HepG2 (cell line): Measurements from ENCODE around the gene SIGMAR1. TPM values are rescaled to one million over a fixed set of nuclear protein-coding genes. Genes with fewer than 3 reads are reported as not detected.

ENCODE experiments used
- ATAC-seq: fragments of 200-7000 bp; cut with Tn5 transposase; 3 replicates; pipeline ENCODE4 v1.9.1; 2020; ENCODE audit warnings: mild to moderate bottlenecking, moderate library complexity
- BruUV-seq: library from RNA; stranded (reverse); fragments of 400-500 nt; replicated peaks from 2 replicates; lab custom pipeline; 2021; lab: Mats Ljungman, UMichigan
- CTCF ChIA-PET: fragments of 300-600 bp; formaldehyde crosslinking; extraction: SDS; loops from one replicate; lab custom pipeline; 2021; ENCODE audit warnings: low total read pairs, inconsistent platforms, low intra/inter-chr PET ratio; lab: Yijun Ruan, JAX
- POLR2A ChIA-PET: fragments of 350-600 bp; sonication (Branson Sonifier 250); formaldehyde crosslinking; loops from one replicate; lab custom pipeline; 2020; ENCODE audit warnings: antibody characterized with exemption, inconsistent platforms; lab: Yijun Ruan, JAX
- DNase-seq: peaks from one replicate; pipeline ENCODE4 v3.0.0-alpha.2; 2015; ENCODE audit warnings: low spot score
- FAIRE-seq: peaks from 3 replicates; lab custom pipeline; 2011; peaks lifted over from hg19 to GRCh38; lab: Jason Lieb, UNC
- H2AFZ ChIP-seq: one replicate; pipeline ENCODE4 v1.6.1; 2011; ENCODE audit warnings: low read length, inconsistent platforms
- H3K27ac ChIP-seq: fragments of 300-600 bp; 3 replicates; pipeline ENCODE4 v1.8.0; 2011; ENCODE audit warnings: mixed run types, mild to moderate bottlenecking, mixed read lengths, low read length, inconsistent platforms; ENCODE audit not compliant: insufficient read depth; ENCODE audit errors: extremely low read length
- H3K27me3 ChIP-seq, 2 experiments: fragments of 200-600 bp in 1 of 2; 2 replicates in 1 of 2; 3 replicates in 1 of 2; pipeline versions ENCODE4 v1.6.0 to v1.8.0; 2011; ENCODE audit warnings: low read length in 2 of 2, mild to moderate bottlenecking in 2 of 2, moderate library complexity in 2 of 2, inconsistent platforms in 1 of 2; ENCODE audit not compliant: insufficient read depth in 2 of 2, control insufficient read depth in 1 of 2
- H3K36me3 ChIP-seq, 2 experiments: fragments of 200-600 bp in 1 of 2; replicated peaks in 1 of 2; 2 replicates in 1 of 2; 3 replicates in 1 of 2; pipeline versions ENCODE4 v1.5.1 to v1.8.0; 2011; ENCODE audit warnings: low read length in 2 of 2, inconsistent platforms in 1 of 2; ENCODE audit not compliant: insufficient read depth in 2 of 2, control insufficient read depth in 1 of 2
- H3K4me1 ChIP-seq: 2 replicates; pipeline ENCODE4 v1.5.1; 2012; ENCODE audit warnings: low read length, inconsistent platforms; ENCODE audit not compliant: insufficient read depth
- H3K4me2 ChIP-seq: 2 replicates; pipeline ENCODE4 v1.6.0; 2011; ENCODE audit warnings: low read depth, low read length, inconsistent platforms
- H3K4me3 ChIP-seq, 3 experiments: fragments of 200-600 bp in 1 of 3; sonication (generic), shearing (Covaris generic) in 1 of 3; replicated peaks in 1 of 3; 2 replicates each; pipeline ENCODE4 v1.5.1; 2011 to 2016; ENCODE audit warnings: low read length in 3 of 3, inconsistent platforms in 2 of 3, low read depth in 2 of 3, mild to moderate bottlenecking in 2 of 3, control low read depth in 1 of 3, mixed read lengths in 1 of 3; ENCODE audit not compliant: insufficient read depth in 1 of 3
- H3K79me2 ChIP-seq: one replicate; pipeline ENCODE4 v1.6.1; 2011; ENCODE audit warnings: low read length, inconsistent platforms; ENCODE audit not compliant: insufficient read depth
- H3K9ac ChIP-seq: 2 replicates; pipeline ENCODE4 v1.6.0; 2011; ENCODE audit warnings: mild to moderate bottlenecking, low read depth, low read length, inconsistent platforms; ENCODE audit not compliant: insufficient read depth
- H3K9me3 ChIP-seq: 2 replicates; pipeline ENCODE4 v1.5.1; 2012; ENCODE audit warnings: mild to moderate bottlenecking, low read length
- H4K20me1 ChIP-seq: 2 replicates; pipeline ENCODE4 v1.6.0; 2011; ENCODE audit warnings: inconsistent platforms, mild to moderate bottlenecking, low read length, moderate library complexity; ENCODE audit not compliant: insufficient read depth
- ARID2 ChIP-seq: sonication (generic); formaldehyde crosslinking; IDR thresholded peaks from 2 replicates; pipeline ENCODE4 v1.8.1; 2022; ENCODE audit warnings: mild to moderate bottlenecking, missing genetic modification reagents, borderline replicate concordance
- FOXJ3 ChIP-seq: sonication (generic); formaldehyde crosslinking; IDR thresholded peaks from 2 replicates; pipeline ENCODE4 v1.4.0; 2020; ENCODE audit warnings: missing genetic modification reagents, mild to moderate bottlenecking, borderline replicate concordance
- HMG20A ChIP-seq: IDR thresholded peaks from 2 replicates; pipeline ENCODE4 v1.6.1; 2016; ENCODE audit warnings: borderline replicate concordance
- IKZF5 ChIP-seq: IDR thresholded peaks from 2 replicates; pipeline ENCODE4 v1.6.1; 2018; ENCODE audit warnings: missing genetic modification reagents, mild to moderate bottlenecking, missing compliant biosample characterization
- NFATC3 ChIP-seq: sonication (generic); formaldehyde crosslinking; IDR thresholded peaks from 2 replicates; pipeline ENCODE4 v1.5.1; 2020; ENCODE audit warnings: mild to moderate bottlenecking, missing genetic modification reagents
- TCF12 ChIP-seq, 2 experiments: fragments of 450-650 bp in 1 of 2; sonication (generic) in 1 of 2; formaldehyde crosslinking in 1 of 2; IDR thresholded peaks; 2 replicates each; pipeline versions ENCODE4 v1.6.1 to v1.8.0; 2017 to 2022; ENCODE audit warnings: antibody characterized with exemption in 1 of 2, mild to moderate bottlenecking in 1 of 2, missing genetic modification reagents in 1 of 2, moderate library complexity in 1 of 2
- ZBTB40 ChIP-seq, 2 experiments: fragments of 450-650 bp in 1 of 2; sonication (generic) in 1 of 2; formaldehyde crosslinking in 1 of 2; IDR thresholded peaks; 2 replicates each; pipeline versions ENCODE4 v1.6.1 to v1.8.0; 2016 to 2022; ENCODE audit warnings: antibody characterized with exemption in 1 of 2, mild to moderate bottlenecking in 1 of 2, missing genetic modification reagents in 1 of 2
- ZNF12 ChIP-seq: sonication (generic); formaldehyde crosslinking; IDR thresholded peaks from 2 replicates; pipeline ENCODE4 v1.5.0; 2020; ENCODE audit warnings: missing genetic modification reagents
- ZNF264 ChIP-seq: sonication (generic); formaldehyde crosslinking; IDR thresholded peaks from 2 replicates; pipeline ENCODE4 v1.4.0; 2020; ENCODE audit warnings: missing genetic modification reagents
- ZNF367 ChIP-seq: sonication (generic); formaldehyde crosslinking; IDR thresholded peaks from 2 replicates; pipeline ENCODE4 v1.4.0; 2020; ENCODE audit warnings: missing genetic modification reagents, borderline replicate concordance
- ZNF552 ChIP-seq: sonication (generic); formaldehyde crosslinking; IDR thresholded peaks from 2 replicates; pipeline ENCODE4 v1.9.0; 2022; ENCODE audit warnings: missing genetic modification reagents, mild to moderate bottlenecking, borderline replicate concordance
- in situ Hi-C: cut with HindIII; loops from 2 replicates; pipeline ENCODE4 v1.10.0; 2017; ENCODE audit warnings: low pct_unique_long_range_greater_than_20kb; ENCODE audit not compliant: extremely low pct_ligation_motif_present
- intact Hi-C: fragments of 100-400 bp; cut with micrococcal nuclease; formaldehyde crosslinking; loops from one replicate; pipeline ENCODE4 v1.10.0; 2022; ENCODE audit not compliant: unreplicated experiment
- polyA plus RNA-seq, 8 experiments: library from polyadenylated mRNA; depleted of rRNA in 3 of 8; stranded (reverse) in 7 of 8; unstranded in 1 of 8; fragments of >200 nt; fragmentation: Illumina TruSeq in 4 of 8; extraction: Trizol in 4 of 8; gene quantifications; 2 replicates each; pipeline versions ENCODE4 v1.2.1 to v1.2.3, GENCODE V29; 2011 to 2016; ENCODE audit warnings: low read depth in 4 of 8, missing spikeins in 1 of 8, mixed read lengths in 1 of 8; ENCODE audit not compliant: insufficient read depth in 1 of 8
- total RNA-seq, 5 experiments: library from RNA; depleted of rRNA; stranded (reverse); fragments of >200 nt; fragmentation: Illumina TruSeq; extraction: Trizol; gene quantifications; 2 replicates each; pipeline ENCODE4 v1.2.3, GENCODE V29; 2016; ENCODE audit warnings: low read depth in 1 of 5

Gene SIGMAR1
- total and polyA plus RNA-seq, 2 of the 13 experiments (the other 11 are each of a cell fraction or from before 2014, with no cell fraction given), result 38.9 to 60.8 TPM

- POLR2A ChIA-PET, result interaction anchor here (1.2 to 4.1 kb wide), 5 partner anchors 9 to 1083 kb away, joined by 3 to 100 read pairs (median 14); partner anchors contain the start of genes ARID3C, CCL27 and SIGMAR1
- peaks cover 71% of the 10 kb centered on the region for H3K4me1 ChIP-seq
- peak overlapping the region; percentile 60 for H3K4me2 ChIP-seq
- DNase-seq (peak; percentile 78), FAIRE-seq (peak; percentile 91), ATAC-seq (peak; percentile 6; the same call in 1 of the 3 replicates)
- intact Hi-C loops, result no loop called here
- no peaks in the 10 kb centered on the region; a peak in 1 of 5 replicates for H3K27me3 ChIP-seq
- H3K79me2 ChIP-seq, result peaks cover 16% of the 10 kb centered on the region
- peak overlapping the region; percentile 95 for H3K27ac ChIP-seq
- H4K20me1 ChIP-seq, result no peaks in the 10 kb centered on the region
- CTCF ChIA-PET, result no interaction called here
- H3K36me3 ChIP-seq, result peaks cover 8 to 18% of the 10 kb centered on the region in 2 experiments
- in situ Hi-C loops, result no loop called here
- no peaks in the 10 kb centered on the region for H3K9me3 ChIP-seq
- no TSS peak for BruUV-seq
- H3K9ac ChIP-seq, result no peak overlapping the region
- peak overlapping the region in 1 of 3 experiments; percentile 9; a peak in 1 of 6 replicates for H3K4me3 ChIP-seq
- H2AFZ ChIP-seq, result no peak overlapping the region
- peak; percentile 69; the same call in 1 of the 2 replicates for TF ChIP-seq HMG20A
- TF ChIP-seq ZBTB40 (IDR thresholded peaks at IDR 0.05), result no peak
- peak; percentile 44; the same call in 1 of the 2 replicates for TF ChIP-seq ZBTB40 (CRISPR knock-in tag; IDR thresholded peaks at IDR 0.05)
- TF ChIP-seq NFATC3, result no peak
- TF ChIP-seq IKZF5 (CRISPR knock-in tag), result peak; percentile 20; the same call in 1 of the 2 replicates
- no peak for TF ChIP-seq ARID2 (CRISPR knock-in tag)
- TF ChIP-seq TCF12 (IDR thresholded peaks at IDR 0.05), result no peak
- TF ChIP-seq TCF12 (CRISPR knock-in tag; IDR thresholded peaks at IDR 0.05), result no peak
- no peak for TF ChIP-seq ZNF552
- no peak; the same call in 1 of the 2 replicates for TF ChIP-seq FOXJ3
- no peak for TF ChIP-seq ZNF12 (CRISPR knock-in tag)
- TF ChIP-seq ZNF367 (CRISPR knock-in tag), result no peak
- TF ChIP-seq ZNF264 (CRISPR knock-in tag), result 0 out of 2 replicates have a peak, but pooled peaks have one; percentile 42
Observed at GRCh38 chr9:34644766-34645314, 7.3 kb upstream of the SIGMAR1 start.
